Neural cell (in vitro differentiated cells): Measurements from ENCODE around the gene SLAMF6. TPM values are rescaled to one million over a fixed set of nuclear protein-coding genes. Genes with fewer than 3 reads are reported as not detected.

ENCODE experiments used
- H2AFZ ChIP-seq: fragments of 200-600, 300-800 bp; sonication (generic), shearing (Covaris generic); 2 replicates; pipeline ENCODE4 v1.6.0; 2014; ENCODE audit warnings: low read depth, mild to moderate bottlenecking, antibody characterized with exemption, low read length, moderate library complexity
- H3F3A ChIP-seq: fragments of 200-600 bp; shearing (Covaris generic); 2 replicates; pipeline ENCODE4 v1.6.1; 2016; ENCODE audit warnings: mild to moderate bottlenecking, moderate library complexity, mixed read lengths, antibody characterized with exemption, low read length; ENCODE audit not compliant: insufficient read depth, poor library complexity, severe bottlenecking
- H3K27ac ChIP-seq: fragments of 200-600, 300-800 bp; sonication (generic), shearing (Covaris generic); 2 replicates; pipeline ENCODE4 v1.5.1; 2014; ENCODE audit warnings: mild to moderate bottlenecking, low read length, moderate library complexity
- H3K27me3 ChIP-seq: fragments of 300-800, 200-600 bp; sonication (generic), shearing (Covaris generic); 2 replicates; pipeline ENCODE4 v1.6.0; 2014; ENCODE audit warnings: mild to moderate bottlenecking, low read depth, low read length, moderate library complexity; ENCODE audit not compliant: insufficient read depth
- H3K36me3 ChIP-seq: fragments of 300-800, 200-600 bp; sonication (generic), shearing (Covaris generic); 2 replicates; pipeline ENCODE4 v1.5.1; 2014; ENCODE audit warnings: mild to moderate bottlenecking, antibody characterized with exemption, low read length, moderate library complexity; ENCODE audit not compliant: insufficient read depth
- H3K4me2 ChIP-seq: fragments of 300-800, 200-600 bp; sonication (generic), shearing (Covaris generic); 2 replicates; pipeline ENCODE4 v1.6.0; 2014; ENCODE audit warnings: mild to moderate bottlenecking, low read length
- H3K4me3 ChIP-seq: fragments of 300-800, 200-600 bp; sonication (generic), shearing (Covaris generic); 2 replicates; pipeline ENCODE4 v1.5.1; 2014; ENCODE audit warnings: mild to moderate bottlenecking, low read length, moderate library complexity
- H3K79me2 ChIP-seq: fragments of 200-600 bp; shearing (Covaris generic); replicated peaks from 2 replicates; pipeline ENCODE4 v1.6.0; 2014; ENCODE audit warnings: mild to moderate bottlenecking, low read length, moderate library complexity; ENCODE audit not compliant: insufficient read depth
- H3K9ac ChIP-seq: fragments of 300-800, 200-600 bp; sonication (generic), shearing (Covaris generic); 2 replicates; pipeline ENCODE4 v1.6.1; 2016; ENCODE audit warnings: mild to moderate bottlenecking, low read length, mixed read lengths
- H3K9me2 ChIP-seq: fragments of 200-600 bp; shearing (Covaris generic); 2 replicates; pipeline ENCODE4 v1.6.1; 2016; ENCODE audit warnings: mild to moderate bottlenecking, low read length, mixed read lengths; ENCODE audit not compliant: insufficient read depth
- H3K9me3 ChIP-seq: fragments of 200-600, 300-800 bp; sonication (generic), shearing (Covaris generic); 2 replicates; pipeline ENCODE4 v1.6.1; 2016; ENCODE audit warnings: mild to moderate bottlenecking, mixed run types, low read length, moderate library complexity, mixed read lengths
- H4K20me1 ChIP-seq: fragments of 200-600 bp; shearing (Covaris generic); 2 replicates; pipeline ENCODE4 v1.6.1; 2016; ENCODE audit warnings: mild to moderate bottlenecking, mixed run types; ENCODE audit not compliant: insufficient read depth
- EP300 ChIP-seq: fragments of 450-650 bp; conservative IDR thresholded peaks from 2 replicates; pipeline ENCODE4 v1.6.1; 2014; ENCODE audit warnings: antibody characterized with exemption, mild to moderate bottlenecking, moderate library complexity; ENCODE audit not compliant: poor library complexity, severe bottlenecking
- EZH2 ChIP-seq: fragments of 200-600, 300-800 bp; shearing (Covaris generic), sonication (generic); IDR thresholded peaks from 2 replicates; pipeline ENCODE4 v1.6.1; 2014; ENCODE audit warnings: antibody characterized with exemption, low read length, borderline replicate concordance, mild to moderate bottlenecking; ENCODE audit not compliant: insufficient read depth, poor library complexity, severe bottlenecking
- MXI1 ChIP-seq: fragments of 450-650 bp; conservative IDR thresholded peaks from 2 replicates; pipeline ENCODE4 v1.6.1; 2014; ENCODE audit warnings: antibody characterized with exemption, mild to moderate bottlenecking; ENCODE audit not compliant: poor library complexity, severe bottlenecking
- POLR2AphosphoS5 ChIP-seq: IDR thresholded peaks from 2 replicates; pipeline ENCODE4 v1.6.1; 2012
- RAD21 ChIP-seq: fragments of 450-650 bp; conservative IDR thresholded peaks from 2 replicates; pipeline ENCODE4 v1.6.1; 2014; ENCODE audit warnings: antibody characterized with exemption, mild to moderate bottlenecking, moderate library complexity
- SMC3 ChIP-seq: fragments of 450-650 bp; conservative IDR thresholded peaks from 2 replicates; pipeline ENCODE4 v1.6.1; 2014; ENCODE audit warnings: antibody characterized with exemption, mild to moderate bottlenecking, moderate library complexity; ENCODE audit not compliant: poor library complexity
- TAF1 ChIP-seq: IDR thresholded peaks from 2 replicates; pipeline ENCODE4 v1.6.1; 2012; ENCODE audit warnings: low read depth
- polyA plus RNA-seq: library from polyadenylated mRNA; depleted of rRNA; stranded (reverse); fragments of >200 nt; gene quantifications from 2 replicates; pipeline ENCODE4 v1.2.3, GENCODE V29; 2014
- TF ChIP-seq, protein P1 (sequence below): IDR thresholded peaks from 2 replicates; pipeline ENCODE4 v1.6.1; 2012; ENCODE audit warnings: borderline replicate concordance
- TF ChIP-seq, protein P2 (sequence below): fragments of 450-650 bp; IDR thresholded peaks from 2 replicates; pipeline ENCODE4 v1.5.1; 2014; ENCODE audit warnings: antibody characterized with exemption, mild to moderate bottlenecking, moderate library complexity; ENCODE audit not compliant: poor library complexity, severe bottlenecking

Gene SLAMF6
- polyA plus RNA-seq, 1 donor from 2014 or later: not detected

DNA sequence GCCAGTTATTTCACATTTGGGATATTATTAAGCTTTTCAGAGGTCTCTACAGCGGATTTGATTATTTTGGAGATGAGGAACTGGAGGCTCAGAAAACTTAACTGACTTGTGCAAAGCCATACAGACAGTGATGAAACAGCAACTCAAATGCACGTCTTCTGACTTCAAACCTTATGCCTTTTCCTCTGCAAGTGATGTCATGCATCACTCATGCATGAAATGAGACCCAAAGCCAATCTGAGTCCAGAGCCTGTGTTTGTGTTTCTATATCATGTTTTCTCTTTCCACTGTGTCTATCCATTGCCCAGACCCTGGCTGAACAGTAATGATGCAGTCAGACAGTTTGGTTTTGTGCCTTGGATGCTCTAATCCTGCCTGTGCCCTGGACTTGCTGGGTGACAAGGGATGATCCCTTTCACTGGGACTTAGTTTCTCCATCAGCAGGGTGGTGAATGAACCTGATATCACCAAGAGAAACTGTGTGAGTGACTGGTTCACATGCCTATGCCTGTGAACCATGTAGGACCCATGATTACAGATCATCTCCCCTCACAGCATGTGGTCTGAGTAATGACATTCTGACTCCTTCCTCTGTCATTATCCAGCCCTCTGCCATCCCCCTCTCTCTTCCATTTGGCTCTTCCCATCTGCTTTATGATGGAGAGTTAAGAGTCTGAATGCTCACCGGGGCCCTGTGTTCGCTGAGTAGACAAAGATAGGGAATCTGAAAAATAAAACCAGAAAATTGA lies 33.4 kb downstream of the SLAMF6 start:
- Histone ChIP-seq H4K20me1 (no peaks in the 10 kb centered on the region), H3K9me3 (no peaks in the 10 kb centered on the region), H3K27ac (peak overlapping the region; percentile 23), H3K79me2 (no peaks in the 10 kb centered on the region), H3K9me2 (no peaks in the 10 kb centered on the region), H3K27me3 (no peaks in the 10 kb centered on the region), H3K4me3 (peak overlapping the region; percentile 15), H3K36me3 (no peaks in the 10 kb centered on the region), H3K4me2 (no peak overlapping the region), H3F3A (no peaks in the 10 kb centered on the region), H2AFZ (no peak overlapping the region), H3K9ac (no peak overlapping the region)
- peak; percentile 67 for TF ChIP-seq POLR2AphosphoS5
- no peak for TF ChIP-seq RAD21

DNA sequence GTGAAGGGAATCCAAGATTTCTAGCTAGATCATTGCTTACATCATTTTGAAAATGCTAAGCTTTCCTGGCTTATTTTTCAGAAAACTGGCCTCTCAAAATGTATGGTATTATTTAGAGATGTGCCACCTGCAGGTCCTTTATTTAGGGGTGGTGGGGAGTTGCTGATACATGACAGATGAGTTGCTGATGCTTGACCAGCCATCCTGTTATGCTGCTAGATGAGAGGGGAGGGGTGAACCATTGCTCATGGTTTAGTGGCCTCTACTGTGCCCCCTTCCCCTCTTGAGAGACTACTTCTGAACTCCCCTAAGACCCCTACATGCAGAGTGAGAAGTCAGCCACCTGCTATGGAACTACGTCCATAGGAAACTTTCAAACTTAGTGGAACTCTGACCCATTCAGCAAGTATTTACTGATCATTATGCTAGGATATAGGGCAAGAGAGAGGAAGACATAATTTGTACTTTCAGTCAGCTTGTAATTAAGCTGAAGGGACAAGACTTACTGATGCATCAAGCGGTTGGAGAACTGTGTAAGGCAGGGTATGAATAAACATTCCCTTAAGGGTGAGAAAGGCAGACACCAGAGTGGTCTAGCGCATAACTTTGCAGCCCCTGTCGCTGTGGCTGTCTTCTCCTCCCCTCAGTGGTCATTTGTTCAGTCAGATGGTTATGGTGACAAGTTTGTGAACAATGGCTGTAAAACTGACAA lies 34.6 kb downstream of the SLAMF6 start:
- Histone ChIP-seq H3F3A (no peaks in the 10 kb centered on the region), H4K20me1 (no peaks in the 10 kb centered on the region), H3K9ac (no peak overlapping the region), H3K36me3 (no peaks in the 10 kb centered on the region), H3K27me3 (no peaks in the 10 kb centered on the region), H2AFZ (no peak overlapping the region), H3K9me2 (no peaks in the 10 kb centered on the region), H3K4me3 (no peak overlapping the region), H3K4me2 (no peak overlapping the region), H3K27ac (no peak overlapping the region), H3K9me3 (no peaks in the 10 kb centered on the region), H3K79me2 (no peaks in the 10 kb centered on the region)
- no peak for TF ChIP-seq RAD21
- TF ChIP-seq, protein P1, sequence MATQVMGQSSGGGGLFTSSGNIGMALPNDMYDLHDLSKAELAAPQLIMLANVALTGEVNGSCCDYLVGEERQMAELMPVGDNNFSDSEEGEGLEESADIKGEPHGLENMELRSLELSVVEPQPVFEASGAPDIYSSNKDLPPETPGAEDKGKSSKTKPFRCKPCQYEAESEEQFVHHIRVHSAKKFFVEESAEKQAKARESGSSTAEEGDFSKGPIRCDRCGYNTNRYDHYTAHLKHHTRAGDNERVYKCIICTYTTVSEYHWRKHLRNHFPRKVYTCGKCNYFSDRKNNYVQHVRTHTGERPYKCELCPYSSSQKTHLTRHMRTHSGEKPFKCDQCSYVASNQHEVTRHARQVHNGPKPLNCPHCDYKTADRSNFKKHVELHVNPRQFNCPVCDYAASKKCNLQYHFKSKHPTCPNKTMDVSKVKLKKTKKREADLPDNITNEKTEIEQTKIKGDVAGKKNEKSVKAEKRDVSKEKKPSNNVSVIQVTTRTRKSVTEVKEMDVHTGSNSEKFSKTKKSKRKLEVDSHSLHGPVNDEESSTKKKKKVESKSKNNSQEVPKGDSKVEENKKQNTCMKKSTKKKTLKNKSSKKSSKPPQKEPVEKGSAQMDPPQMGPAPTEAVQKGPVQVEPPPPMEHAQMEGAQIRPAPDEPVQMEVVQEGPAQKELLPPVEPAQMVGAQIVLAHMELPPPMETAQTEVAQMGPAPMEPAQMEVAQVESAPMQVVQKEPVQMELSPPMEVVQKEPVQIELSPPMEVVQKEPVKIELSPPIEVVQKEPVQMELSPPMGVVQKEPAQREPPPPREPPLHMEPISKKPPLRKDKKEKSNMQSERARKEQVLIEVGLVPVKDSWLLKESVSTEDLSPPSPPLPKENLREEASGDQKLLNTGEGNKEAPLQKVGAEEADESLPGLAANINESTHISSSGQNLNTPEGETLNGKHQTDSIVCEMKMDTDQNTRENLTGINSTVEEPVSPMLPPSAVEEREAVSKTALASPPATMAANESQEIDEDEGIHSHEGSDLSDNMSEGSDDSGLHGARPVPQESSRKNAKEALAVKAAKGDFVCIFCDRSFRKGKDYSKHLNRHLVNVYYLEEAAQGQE: no peak

DNA sequence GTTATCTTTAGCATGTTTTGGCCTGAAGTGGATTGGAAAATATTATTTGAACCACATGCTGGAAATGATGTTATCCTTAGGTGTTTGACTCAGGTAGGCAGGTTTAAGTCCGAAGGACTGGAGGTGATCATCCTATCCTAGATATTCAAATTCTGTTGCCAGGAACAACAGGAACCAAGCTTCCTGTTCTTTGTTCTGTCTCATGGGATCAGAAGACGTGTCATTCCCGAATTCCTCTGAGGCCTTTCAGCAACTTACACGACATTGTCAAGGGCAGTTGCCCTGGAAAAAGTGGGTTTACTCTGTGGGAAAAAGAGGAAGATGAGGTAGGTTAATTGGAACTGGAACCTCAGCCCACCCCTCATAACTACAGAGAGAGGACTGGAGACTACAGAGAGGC lies 36.6 kb downstream of the SLAMF6 start:
- H2AFZ ChIP-seq: no peak overlapping the region

More for the DNA sequence above, 36.6 kb downstream of the SLAMF6 start:
- Histone ChIP-seq H3F3A (no peaks in the 10 kb centered on the region), H3K4me3 (no peak overlapping the region), H3K9me3 (no peaks in the 10 kb centered on the region), H3K4me2 (no peak overlapping the region), H3K27ac (no peak overlapping the region), H3K27me3 (no peaks in the 10 kb centered on the region), H4K20me1 (no peaks in the 10 kb centered on the region), H3K9ac (no peak overlapping the region), H3K36me3 (no peaks in the 10 kb centered on the region), H3K79me2 (no peaks in the 10 kb centered on the region), H3K9me2 (no peaks in the 10 kb centered on the region)
- TF ChIP-seq POLR2AphosphoS5 (no peak), RAD21 (no peak), SMC3 (no peak), TAF1 (no peak), EP300 (no peak), EZH2 (no peak), MXI1 (no peak)
- TF ChIP-seq, protein P1: no peak
- TF ChIP-seq, protein P2, sequence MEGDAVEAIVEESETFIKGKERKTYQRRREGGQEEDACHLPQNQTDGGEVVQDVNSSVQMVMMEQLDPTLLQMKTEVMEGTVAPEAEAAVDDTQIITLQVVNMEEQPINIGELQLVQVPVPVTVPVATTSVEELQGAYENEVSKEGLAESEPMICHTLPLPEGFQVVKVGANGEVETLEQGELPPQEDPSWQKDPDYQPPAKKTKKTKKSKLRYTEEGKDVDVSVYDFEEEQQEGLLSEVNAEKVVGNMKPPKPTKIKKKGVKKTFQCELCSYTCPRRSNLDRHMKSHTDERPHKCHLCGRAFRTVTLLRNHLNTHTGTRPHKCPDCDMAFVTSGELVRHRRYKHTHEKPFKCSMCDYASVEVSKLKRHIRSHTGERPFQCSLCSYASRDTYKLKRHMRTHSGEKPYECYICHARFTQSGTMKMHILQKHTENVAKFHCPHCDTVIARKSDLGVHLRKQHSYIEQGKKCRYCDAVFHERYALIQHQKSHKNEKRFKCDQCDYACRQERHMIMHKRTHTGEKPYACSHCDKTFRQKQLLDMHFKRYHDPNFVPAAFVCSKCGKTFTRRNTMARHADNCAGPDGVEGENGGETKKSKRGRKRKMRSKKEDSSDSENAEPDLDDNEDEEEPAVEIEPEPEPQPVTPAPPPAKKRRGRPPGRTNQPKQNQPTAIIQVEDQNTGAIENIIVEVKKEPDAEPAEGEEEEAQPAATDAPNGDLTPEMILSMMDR: no peak
